Mesodermal cell (in vitro differentiated cells): ENCODE results near the gene SNCAIP.

Experiments used
- H3K27ac ChIP-seq: 2 replicates; pipeline ENCODE4 v1.7.0; 2013; ENCODE audit warnings: mild to moderate bottlenecking, low read depth, low read length, moderate library complexity; ENCODE audit not compliant: severe bottlenecking
- H3K36me3 ChIP-seq: 2 replicates; pipeline ENCODE4 v1.7.1; 2013; ENCODE audit warnings: mild to moderate bottlenecking, low read length, moderate library complexity; ENCODE audit not compliant: control insufficient read depth, insufficient read depth
- H3K4me1 ChIP-seq: one replicate; pipeline ENCODE4 v1.7.1; 2013; ENCODE audit warnings: mild to moderate bottlenecking, low read length; ENCODE audit not compliant: insufficient read depth, control insufficient read depth, poor library complexity, severe bottlenecking
- H3K4me3 ChIP-seq: 2 replicates; pipeline ENCODE4 v1.7.0; 2013; ENCODE audit warnings: low read length, control low read depth, mild to moderate bottlenecking; ENCODE audit not compliant: insufficient read depth, poor library complexity, severe bottlenecking; ENCODE audit errors: extremely low read depth
- H3K9me3 ChIP-seq: 2 replicates; pipeline ENCODE4 v1.7.1; 2013; ENCODE audit warnings: mild to moderate bottlenecking, low read length, moderate library complexity; ENCODE audit not compliant: control insufficient read depth
- WGBS, 2 experiments: methylation state at CpG; one replicate each; pipeline ENCODE4 v1.1.5; 2013; ENCODE audit warnings: missing lambda C conversion rate in 2 of 2; ENCODE audit not compliant: insufficient coverage in 2 of 2; 5-methylcytosine and 5-hydroxymethylcytosine counted together

The SNCAIP gene

DNA sequence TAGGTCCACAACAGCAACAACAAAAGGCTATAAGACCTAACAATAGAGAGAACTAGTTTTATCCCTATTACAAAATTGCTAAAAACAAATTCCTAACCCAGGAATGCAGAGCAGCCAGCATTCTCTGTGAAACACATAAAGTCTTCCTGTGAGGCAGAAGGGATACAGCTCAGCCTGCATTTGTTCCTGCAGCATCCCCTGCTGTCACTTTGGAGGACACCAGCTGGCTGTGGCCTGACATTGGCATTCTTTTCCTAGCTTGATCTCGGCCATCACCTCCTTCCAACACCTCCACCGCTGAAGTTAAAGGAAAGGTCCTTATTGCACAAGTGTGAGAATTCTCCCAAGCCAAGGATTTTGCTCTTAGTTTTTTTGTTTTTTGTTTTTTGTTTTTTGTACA, 186.1 kb downstream of the SNCAIP start:
- Histone ChIP-seq H3K4me3 (no peak overlapping the region), H3K9me3 (no peaks in the 10 kb centered on the region), H3K36me3 (no peaks in the 10 kb centered on the region), H3K4me1 (no peaks in the 10 kb centered on the region), H3K27ac (no peak overlapping the region)
- WGBS, 2 experiments = no CpG with 5 or more reads among the region's 2 CpGs

DNA sequence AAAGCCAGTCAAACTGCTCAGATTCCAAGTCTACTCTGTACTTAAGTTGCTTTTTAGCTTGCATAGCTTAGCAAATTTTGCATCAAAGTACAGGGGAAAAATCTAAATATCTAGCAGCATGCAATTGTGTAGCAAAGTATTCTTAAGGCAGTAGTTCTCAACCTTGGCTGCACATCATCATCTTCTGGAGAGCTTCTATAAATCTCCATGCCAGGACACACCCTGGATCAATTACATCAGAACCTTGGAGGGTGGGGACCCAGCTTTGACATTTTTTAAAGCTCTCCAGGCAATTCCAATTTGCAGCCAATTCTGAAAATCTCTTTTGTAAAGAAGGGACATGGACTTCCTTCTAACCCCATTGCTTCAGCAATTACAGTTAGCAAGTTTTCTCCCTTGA, 187.5 kb downstream of the SNCAIP start:
- no peaks in the 10 kb centered on the region for H3K36me3 ChIP-seq
- no peak overlapping the region for H3K27ac ChIP-seq
- no peaks in the 10 kb centered on the region for H3K9me3 ChIP-seq
- no peaks in the 10 kb centered on the region for H3K4me1 ChIP-seq
- H3K4me3 ChIP-seq = no peak overlapping the region

DNA sequence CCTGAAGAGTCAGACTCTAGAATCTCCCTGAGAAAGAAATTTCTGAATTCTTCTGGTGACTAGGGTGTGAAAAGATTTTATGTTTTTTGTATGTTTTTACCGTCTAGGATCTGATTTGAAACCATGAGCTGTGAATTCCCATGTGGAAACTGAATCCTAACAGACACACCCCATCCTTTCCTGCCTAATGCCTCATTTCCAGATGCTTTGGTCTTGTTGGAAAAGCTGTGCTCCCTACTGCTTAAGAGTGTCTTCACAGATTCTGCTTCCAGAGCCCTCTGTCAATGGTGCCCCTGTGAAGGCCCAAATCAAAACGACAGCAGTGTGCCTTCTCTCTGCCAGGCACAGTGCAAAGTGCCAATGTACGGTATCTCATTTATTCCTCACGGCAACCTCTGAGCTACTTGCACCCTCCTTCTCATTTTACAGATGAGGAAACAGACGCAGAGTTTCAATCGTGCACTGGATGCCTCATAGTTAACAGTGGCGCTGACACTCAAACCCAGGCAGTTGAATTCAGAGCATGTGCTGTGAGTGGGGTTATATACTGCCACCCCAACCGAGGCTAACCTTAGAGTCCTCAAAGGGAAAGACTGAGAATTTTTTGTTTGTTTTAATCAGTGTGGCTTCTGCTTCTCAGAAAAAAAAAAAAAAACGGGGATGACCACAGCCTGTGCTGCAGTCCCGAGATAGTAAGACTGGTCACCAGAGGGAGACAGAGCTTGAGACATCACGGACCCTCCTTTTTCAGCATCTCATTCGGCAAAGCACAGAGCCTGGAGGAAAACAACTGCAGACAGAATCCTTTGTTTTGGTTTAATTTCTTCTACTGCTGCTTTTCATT, 188.4 kb downstream of the SNCAIP start:
- Histone ChIP-seq H3K4me1 (no peaks in the 10 kb centered on the region), H3K4me3 (no peak overlapping the region), H3K36me3 (no peaks in the 10 kb centered on the region), H3K9me3 (no peaks in the 10 kb centered on the region), H3K27ac (no peak overlapping the region)
- WGBS, 2 experiments = 43 to 46% methylated on average over 11 of the region's 12 CpGs

DNA sequence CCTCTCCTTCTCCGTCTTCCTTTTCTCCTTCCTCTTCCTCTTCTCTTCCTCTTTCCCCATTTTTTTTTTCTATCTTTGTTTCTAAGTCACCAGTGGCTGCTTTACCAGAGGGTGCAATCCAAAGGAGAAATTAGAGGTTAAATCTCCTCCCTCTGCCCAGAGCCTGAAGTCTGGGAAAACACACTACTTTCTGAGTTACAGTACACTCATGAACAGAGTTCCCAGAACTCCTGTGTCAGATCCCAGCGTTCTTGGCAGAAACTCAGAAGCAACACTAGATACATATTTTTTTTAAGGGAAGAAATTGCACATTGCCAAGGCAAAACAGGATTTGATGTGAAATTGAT, 189.0 kb downstream of the SNCAIP start:
- Histone ChIP-seq H3K9me3 (no peaks in the 10 kb centered on the region), H3K4me1 (no peaks in the 10 kb centered on the region), H3K27ac (no peak overlapping the region), H3K4me3 (no peak overlapping the region), H3K36me3 (no peaks in the 10 kb centered on the region)
- WGBS, 2 experiments = 0% methylated on average over 1 of the region's 2 CpGs

DNA sequence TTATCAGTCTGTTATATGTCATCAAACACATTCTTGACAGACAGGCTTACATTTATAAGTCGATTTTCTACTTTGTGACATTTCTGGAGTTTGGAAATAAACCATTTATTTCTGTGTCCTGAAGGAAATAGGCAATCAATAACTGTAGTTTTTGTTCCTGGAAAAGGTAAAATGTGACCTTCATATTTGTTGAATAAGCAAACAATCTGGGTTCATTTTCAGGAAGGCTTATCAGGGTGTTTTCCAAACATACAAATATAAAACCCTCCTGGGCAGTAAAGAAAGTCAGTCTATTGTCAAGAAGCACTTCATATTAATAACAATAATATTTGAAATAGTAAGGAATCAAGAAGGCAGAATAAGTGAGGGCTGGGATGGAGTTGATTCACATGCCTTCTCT, 195.0 kb downstream of the SNCAIP start:
- WGBS, 2 experiments = no CpG with 5 or more reads among the region's 1 CpG
- H3K9me3 ChIP-seq = no peaks in the 10 kb centered on the region

DNA sequence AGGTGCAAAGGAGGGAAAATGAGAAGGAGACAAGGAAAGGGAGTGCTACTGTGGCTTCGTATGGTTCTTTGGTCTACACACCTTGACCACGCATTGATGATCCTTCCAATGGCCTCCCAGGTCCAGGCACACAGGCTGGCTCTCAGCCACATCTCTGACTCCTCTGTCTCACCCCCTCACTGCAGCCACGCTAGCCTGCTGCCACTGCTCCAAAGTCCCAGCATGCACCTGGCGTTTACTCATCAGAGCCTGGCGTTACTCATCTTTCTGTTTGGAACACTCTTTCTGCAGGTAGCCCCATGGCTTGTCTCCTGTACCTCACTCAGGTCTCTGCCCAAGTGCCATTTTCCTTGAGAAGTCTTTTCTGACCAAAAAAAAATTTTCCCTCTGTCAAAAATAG, 195.5 kb downstream of the SNCAIP start:
- WGBS, 2 experiments = 87 to 93% methylated on average over 3 to 5 of the region's 5 CpGs
- Histone ChIP-seq H3K9me3 (no peaks in the 10 kb centered on the region), H3K4me1 (no peaks in the 10 kb centered on the region), H3K4me3 (no peak overlapping the region), H3K27ac (no peak overlapping the region), H3K36me3 (no peaks in the 10 kb centered on the region)

More for the DNA sequence above, 195.0 kb downstream of the SNCAIP start:
- H3K4me1 ChIP-seq = no peaks in the 10 kb centered on the region
- H3K4me3 ChIP-seq = no peak overlapping the region
- no peak overlapping the region for H3K27ac ChIP-seq
- no peaks in the 10 kb centered on the region for H3K36me3 ChIP-seq

DNA sequence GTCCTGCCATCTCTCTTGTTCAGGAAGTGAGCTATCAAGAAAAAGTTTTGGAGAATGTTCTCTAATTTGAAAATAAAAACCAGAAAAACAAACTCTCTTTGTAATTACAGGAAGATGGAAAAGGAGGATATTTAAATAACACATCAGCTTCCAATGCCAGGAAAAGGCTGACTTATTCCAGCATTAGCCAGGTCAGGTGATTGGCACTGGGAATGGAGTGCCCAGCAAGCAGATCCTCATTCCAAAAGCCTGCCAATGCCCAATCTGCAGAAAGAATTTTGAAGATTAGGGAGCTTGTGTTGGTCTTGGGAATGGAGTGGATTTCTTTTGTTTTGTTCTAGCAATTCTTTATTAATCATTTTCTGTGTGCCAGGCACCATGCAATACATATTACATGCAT, 196.6 kb downstream of the SNCAIP start:
- Histone ChIP-seq H3K27ac (no peak overlapping the region), H3K36me3 (no peaks in the 10 kb centered on the region), H3K4me3 (no peak overlapping the region), H3K4me1 (no peaks in the 10 kb centered on the region), H3K9me3 (no peaks in the 10 kb centered on the region)
